Activated CD4-positive, alpha-beta T cell treated with anti-CD3 and anti-CD28 coated beads, Interleukin-2, amount 10 ng/mL, durations not matched to agents 24 days and 14 days (primary cell): ENCODE data around the gene CAMK1D. TPM values are rescaled to one million over a fixed set of nuclear protein-coding genes. Genes with fewer than 3 reads are reported as not detected.

ENCODE experiments used
- DNase-seq: peaks from one replicate; pipeline ENCODE4 v3.0.0; 2022
- H3K27ac Mint-ChIP-seq: one replicate; pipeline ENCODE4 v1.8.0; 2022; ENCODE audit warnings: mild to moderate bottlenecking, mixed read lengths
- H3K27me3 Mint-ChIP-seq: one replicate; pipeline ENCODE4 v1.8.0; 2022; ENCODE audit warnings: mixed read lengths
- H3K36me3 Mint-ChIP-seq: one replicate; pipeline ENCODE4 v1.8.0; 2022; ENCODE audit warnings: low read depth, mild to moderate bottlenecking, mixed read lengths
- H3K4me1 Mint-ChIP-seq: one replicate; pipeline ENCODE4 v1.8.0; 2021; ENCODE audit warnings: mixed read lengths
- H3K4me3 Mint-ChIP-seq: one replicate; pipeline ENCODE4 v1.8.0; 2022; ENCODE audit warnings: mild to moderate bottlenecking, moderate library complexity, mixed read lengths
- H3K9me3 Mint-ChIP-seq: one replicate; pipeline ENCODE4 v1.8.0; 2021; ENCODE audit warnings: mixed read lengths
- intact Hi-C: fragments of 100-400 bp; cut with micrococcal nuclease; formaldehyde crosslinking; loops from one replicate; pipeline ENCODE4 v1.15.1; 2023
- total RNA-seq: library from RNA; stranded (reverse); gene quantifications from 2 replicates; pipeline ENCODE4 v1.2.3, GENCODE V29; 2022

Gene CAMK1D
- total RNA-seq, 1 donor from 2014 or later: 5.6 TPM

DNA sequence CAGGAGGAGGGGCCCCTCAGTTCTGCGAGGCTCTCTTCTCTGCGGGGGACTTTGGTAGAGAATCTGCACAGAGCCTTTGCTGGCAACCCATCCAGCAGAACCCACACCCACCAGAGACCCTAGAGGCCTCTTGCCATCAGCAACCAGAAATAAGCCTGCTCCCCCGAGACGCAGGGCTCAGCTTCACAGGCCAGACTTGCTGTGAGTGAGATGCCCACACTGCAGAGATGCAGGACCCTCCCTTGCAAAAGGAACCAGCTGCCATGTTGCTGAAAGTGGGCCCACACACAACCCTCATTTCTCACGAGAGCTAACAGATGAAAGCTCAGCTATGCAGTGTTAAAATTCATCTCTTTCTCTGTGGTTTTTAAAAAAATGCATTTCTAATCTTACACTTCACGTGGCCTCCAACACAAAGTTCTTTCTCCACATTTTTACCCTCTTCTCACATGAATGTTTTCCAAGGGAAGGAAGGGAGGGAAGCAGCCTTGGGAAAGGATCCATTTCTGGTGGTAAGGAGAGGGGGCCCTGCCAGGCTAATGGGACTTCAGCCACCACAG, 480.6 kb downstream of the CAMK1D start:
- intact Hi-C loops: no loop called here
- DNase-seq: no peak
- Mint-ChIP-seq H3K27ac (no peak overlapping the region), H3K9me3 (no peaks in the 10 kb centered on the region), H3K36me3 (no peaks in the 10 kb centered on the region), H3K4me1 (no peaks in the 10 kb centered on the region), H3K27me3 (no peaks in the 10 kb centered on the region), H3K4me3 (no peak overlapping the region)

DNA sequence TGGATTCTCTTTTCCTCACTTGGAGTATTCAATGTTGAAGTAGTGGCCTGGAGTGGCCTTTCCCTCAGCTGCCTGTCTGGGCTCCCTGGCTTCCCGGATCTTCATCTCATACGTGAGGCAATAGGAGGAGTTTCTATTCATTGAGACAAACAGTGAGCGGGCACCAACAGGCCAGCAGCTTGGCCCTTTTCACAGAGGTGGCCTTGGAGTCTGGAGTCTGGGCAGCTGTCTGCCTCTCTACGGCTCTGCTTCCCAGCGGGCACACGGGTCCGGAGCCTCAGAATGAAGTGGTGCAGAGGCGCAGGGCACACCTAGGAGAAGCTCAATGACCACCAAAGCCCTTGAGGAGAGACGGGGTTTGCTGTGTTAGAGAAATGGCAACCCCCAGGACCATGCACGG, 482.7 kb downstream of the CAMK1D start:
- H3K27ac Mint-ChIP-seq: no peak overlapping the region
- no peak for DNase-seq
- no peaks in the 10 kb centered on the region for H3K27me3 Mint-ChIP-seq
- intact Hi-C loops: no loop called here
- no peak overlapping the region for H3K4me3 Mint-ChIP-seq
- no peaks in the 10 kb centered on the region for H3K36me3 Mint-ChIP-seq
- H3K9me3 Mint-ChIP-seq: no peaks in the 10 kb centered on the region
- no peaks in the 10 kb centered on the region for H3K4me1 Mint-ChIP-seq

DNA sequence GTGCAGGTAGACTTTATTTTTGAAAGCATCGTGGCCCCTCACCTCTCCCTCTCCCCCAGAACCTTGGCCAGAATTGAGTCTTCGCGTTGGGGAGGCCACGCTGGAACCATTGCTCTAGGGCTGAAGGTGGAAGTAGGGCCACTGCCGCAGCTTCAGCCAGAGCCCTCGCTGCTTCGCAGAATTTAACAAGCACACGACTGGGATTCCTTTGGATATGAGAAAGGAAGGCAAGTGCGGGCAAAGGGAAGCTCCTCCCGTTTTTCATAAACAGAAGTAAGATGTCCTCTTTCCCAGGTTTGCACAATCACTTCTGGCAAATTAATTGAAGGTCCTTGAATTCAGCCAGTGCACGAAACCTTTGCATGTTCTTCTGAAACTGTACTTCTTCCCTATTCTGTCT, 484.1 kb downstream of the CAMK1D start:
- Mint-ChIP-seq H3K4me3 (no peak overlapping the region), H3K36me3 (no peaks in the 10 kb centered on the region), H3K4me1 (no peaks in the 10 kb centered on the region), H3K27ac (no peak overlapping the region), H3K9me3 (no peaks in the 10 kb centered on the region), H3K27me3 (no peaks in the 10 kb centered on the region)
- intact Hi-C loops: no loop called here
- no peak for DNase-seq

DNA sequence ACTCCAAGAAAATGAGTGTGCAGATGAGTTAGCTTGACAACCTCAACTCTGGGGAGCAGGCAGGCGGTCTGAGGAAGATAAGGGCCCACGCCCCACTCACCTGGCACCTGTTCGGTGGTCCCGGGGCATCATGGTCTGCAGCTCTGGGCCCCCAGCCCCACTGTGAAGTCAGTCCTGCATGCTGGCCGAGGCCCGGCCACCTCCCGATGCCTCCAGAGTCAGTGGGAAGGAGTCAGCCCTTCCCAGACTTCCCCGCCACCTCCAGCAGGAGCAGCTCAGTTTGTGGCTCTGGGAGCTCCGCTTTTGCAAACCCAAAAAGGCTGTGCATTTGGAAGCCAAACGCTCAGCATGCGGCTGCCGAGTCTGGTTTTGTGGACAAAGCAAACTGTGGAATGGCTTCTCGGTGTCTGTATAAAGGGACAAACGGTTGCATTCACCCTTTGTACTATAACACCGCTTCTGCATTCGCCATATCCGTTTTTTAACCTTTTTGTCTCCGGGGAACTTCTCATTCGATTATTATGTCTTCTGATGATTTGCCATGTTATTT, 484.8 kb downstream of the CAMK1D start:
- intact Hi-C loops: no loop called here
- Mint-ChIP-seq H3K36me3 (no peaks in the 10 kb centered on the region), H3K9me3 (no peaks in the 10 kb centered on the region), H3K4me1 (no peaks in the 10 kb centered on the region), H3K27me3 (no peaks in the 10 kb centered on the region), H3K27ac (no peak overlapping the region), H3K4me3 (no peak overlapping the region)
- no peak for DNase-seq

DNA sequence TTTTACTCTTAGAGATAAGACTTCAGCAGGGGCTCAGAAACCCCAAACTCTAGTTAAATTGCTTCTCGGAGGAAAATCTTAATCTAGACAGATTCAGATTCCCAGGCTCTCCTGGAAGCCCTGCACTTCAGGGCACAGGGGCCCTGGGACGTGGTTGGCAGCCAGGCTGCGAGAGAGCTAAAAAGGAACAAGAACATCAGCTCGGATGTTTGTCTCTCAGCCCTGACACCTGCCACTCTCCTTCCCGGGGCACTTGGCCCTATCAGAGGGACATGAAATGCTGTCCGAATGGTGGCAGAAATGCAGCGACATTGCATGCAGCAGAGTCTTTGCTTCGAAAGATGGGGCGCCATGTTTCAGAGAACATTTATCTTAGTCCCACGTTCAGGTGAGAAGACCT, 485.4 kb downstream of the CAMK1D start:
- H3K27me3 Mint-ChIP-seq: no peaks in the 10 kb centered on the region
- H3K27ac Mint-ChIP-seq: no peak overlapping the region
- H3K9me3 Mint-ChIP-seq: no peaks in the 10 kb centered on the region
- H3K4me1 Mint-ChIP-seq: no peaks in the 10 kb centered on the region
- no peak overlapping the region for H3K4me3 Mint-ChIP-seq
- no peak for DNase-seq
- H3K36me3 Mint-ChIP-seq: no peaks in the 10 kb centered on the region
- intact Hi-C loops: no loop called here

DNA sequence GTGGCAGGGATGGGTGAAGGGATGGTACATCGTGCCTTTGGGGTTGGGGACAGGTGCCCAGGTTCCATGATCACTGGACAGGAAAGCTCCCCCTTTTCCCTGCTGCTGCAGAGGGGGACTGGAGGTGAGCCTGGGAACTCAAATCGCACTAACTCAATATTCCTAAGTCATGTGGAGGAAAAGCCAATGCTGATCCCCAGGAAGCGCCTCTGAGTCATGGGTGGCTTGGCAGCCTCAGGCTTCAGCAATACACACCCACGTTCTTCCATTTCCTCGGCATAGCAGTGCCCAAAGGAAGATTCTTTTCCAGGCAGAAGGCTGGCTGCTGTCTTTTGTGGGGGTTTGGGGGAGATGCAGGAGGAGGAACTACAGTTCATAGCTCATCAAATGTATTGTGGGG, 486.4 kb downstream of the CAMK1D start:
- no peak overlapping the region for H3K27ac Mint-ChIP-seq
- DNase-seq: no peak
- intact Hi-C loops: no loop called here
- no peaks in the 10 kb centered on the region for H3K36me3 Mint-ChIP-seq
- no peaks in the 10 kb centered on the region for H3K27me3 Mint-ChIP-seq
- H3K9me3 Mint-ChIP-seq: no peaks in the 10 kb centered on the region
- H3K4me1 Mint-ChIP-seq: no peaks in the 10 kb centered on the region
- H3K4me3 Mint-ChIP-seq: no peak overlapping the region

DNA sequence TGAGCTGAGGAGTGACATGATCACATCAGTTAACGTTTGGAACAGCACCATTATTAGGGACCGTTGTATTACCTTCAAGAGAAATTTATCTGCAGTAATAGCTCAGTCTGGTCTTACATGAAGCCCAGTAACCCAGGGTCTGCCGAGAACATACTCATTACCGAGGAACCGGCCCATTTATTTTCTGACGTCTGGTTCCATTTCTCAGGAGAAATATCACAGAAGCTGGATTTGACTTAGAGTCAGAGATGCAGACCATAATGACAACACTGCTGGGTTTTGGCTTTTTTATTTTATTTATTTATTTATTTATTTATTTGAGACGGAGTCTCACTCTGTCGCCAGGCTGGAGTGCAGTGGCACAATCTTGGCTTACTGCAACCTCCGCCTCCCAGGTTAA, 489.0 kb downstream of the CAMK1D start:
- H3K4me3 Mint-ChIP-seq: no peak overlapping the region
- no peaks in the 10 kb centered on the region for H3K9me3 Mint-ChIP-seq
- no peak for DNase-seq
- no peaks in the 10 kb centered on the region for H3K4me1 Mint-ChIP-seq
- H3K36me3 Mint-ChIP-seq: no peaks in the 10 kb centered on the region
- intact Hi-C loops: no loop called here
- H3K27me3 Mint-ChIP-seq: no peaks in the 10 kb centered on the region
- H3K27ac Mint-ChIP-seq: no peak overlapping the region

DNA sequence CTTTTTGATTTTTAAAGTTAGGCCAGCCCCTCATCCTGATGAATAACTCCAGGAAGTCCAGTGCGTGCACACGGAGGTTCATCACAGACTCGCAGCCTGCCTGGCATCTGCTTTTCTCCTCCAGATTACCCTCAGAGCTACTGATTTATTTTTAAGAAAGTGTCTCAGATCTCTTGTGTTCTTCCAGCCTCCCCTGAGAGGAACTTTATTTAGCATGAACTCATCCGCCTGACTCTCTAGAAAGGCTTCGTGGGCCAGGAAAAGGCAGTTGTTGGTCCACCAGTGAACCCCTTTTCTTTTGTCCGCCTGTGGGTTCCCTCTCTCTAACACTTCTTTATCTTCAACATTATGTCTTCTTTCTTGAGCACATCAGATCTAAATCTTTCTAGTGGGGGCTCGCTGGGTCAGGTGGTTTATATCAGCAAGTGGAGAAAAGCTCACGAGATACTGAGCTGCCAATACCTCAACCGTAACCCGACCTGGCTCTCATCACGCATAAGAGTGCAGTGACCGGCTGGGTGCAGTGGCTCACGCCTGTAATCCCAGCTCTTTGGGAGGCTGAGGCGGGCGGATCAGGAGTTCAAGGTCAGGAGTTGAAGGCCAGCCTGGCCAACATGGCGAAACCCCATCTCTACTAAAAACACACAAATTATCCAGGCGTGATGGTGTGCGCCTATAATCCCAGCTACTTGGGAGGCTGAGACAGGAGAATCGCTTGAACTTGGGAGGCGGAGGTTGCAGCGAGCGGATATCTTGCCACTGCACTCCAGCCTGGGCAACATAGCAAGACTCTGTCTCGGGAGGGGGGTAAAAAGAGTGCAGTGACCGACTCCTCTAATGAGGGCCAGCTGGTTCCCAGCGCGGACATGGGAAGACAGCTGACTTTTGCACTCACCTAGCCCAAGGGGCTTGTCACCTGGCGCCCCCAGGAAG, 489.9 kb downstream of the CAMK1D start:
- Mint-ChIP-seq H3K4me3 (no peak overlapping the region), H3K4me1 (no peaks in the 10 kb centered on the region), H3K36me3 (no peaks in the 10 kb centered on the region), H3K9me3 (no peaks in the 10 kb centered on the region), H3K27ac (no peak overlapping the region), H3K27me3 (no peaks in the 10 kb centered on the region)
- DNase-seq: no peak
- intact Hi-C loops: no loop called here

DNA sequence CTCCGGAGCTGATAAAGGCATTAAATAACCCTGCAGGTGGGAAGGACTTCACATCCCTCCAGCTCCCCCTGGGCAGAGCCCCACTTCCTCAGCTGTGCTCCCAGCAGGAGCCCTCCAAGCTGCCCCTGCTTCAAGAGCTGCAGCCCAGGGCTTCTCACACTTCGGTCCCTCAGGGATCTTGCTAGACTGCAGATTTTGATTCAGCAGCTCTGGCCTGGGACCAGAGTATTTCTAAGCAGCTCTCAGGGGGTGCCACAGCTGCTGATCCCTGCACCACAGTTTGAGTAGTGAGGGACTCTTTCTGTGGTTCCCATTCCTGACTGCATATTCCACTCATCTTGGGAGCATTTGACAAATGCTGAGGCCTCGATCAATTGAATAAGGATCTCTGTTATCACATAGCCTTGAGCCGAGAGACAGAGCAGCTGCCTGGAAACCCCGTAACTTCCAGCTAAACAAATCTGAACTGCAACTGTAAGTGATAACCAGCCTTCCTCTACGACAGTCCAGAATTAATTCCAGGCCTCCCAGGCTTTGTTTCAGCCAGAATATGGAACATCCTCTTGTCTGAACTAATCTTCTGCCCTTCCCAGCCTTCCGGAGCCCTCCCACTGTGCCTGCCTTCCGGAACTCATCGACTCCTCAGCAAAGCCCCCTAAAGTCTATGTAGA, 490.7 kb downstream of the CAMK1D start:
- Mint-ChIP-seq H3K36me3 (no peaks in the 10 kb centered on the region), H3K27ac (no peak overlapping the region), H3K27me3 (no peaks in the 10 kb centered on the region), H3K4me3 (no peak overlapping the region), H3K9me3 (no peaks in the 10 kb centered on the region), H3K4me1 (no peaks in the 10 kb centered on the region)
- no peak for DNase-seq
- intact Hi-C loops: no loop called here

DNA sequence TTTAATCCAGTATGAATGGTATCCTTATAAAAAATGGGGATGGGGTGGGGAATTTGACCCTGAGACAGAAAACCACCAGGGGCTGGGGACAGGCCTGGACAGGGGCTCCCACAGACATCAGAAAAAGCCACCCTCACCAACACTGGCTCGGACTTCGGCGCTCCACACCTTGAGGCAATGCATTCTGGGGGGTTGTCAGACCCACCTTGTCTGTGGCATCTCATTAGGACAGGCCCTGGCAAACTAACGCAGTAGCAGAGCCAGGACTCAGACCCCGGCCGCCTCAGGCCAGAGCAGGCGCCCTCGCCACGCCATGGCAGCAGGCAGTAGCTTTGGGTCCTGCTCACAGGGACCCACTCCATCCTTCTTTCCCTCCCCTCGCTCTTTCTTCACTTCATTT, 492.1 kb downstream of the CAMK1D start:
- H3K36me3 Mint-ChIP-seq: no peaks in the 10 kb centered on the region
- H3K27ac Mint-ChIP-seq: no peak overlapping the region
- no peak overlapping the region for H3K4me3 Mint-ChIP-seq
- no peaks in the 10 kb centered on the region for H3K4me1 Mint-ChIP-seq
- H3K27me3 Mint-ChIP-seq: peaks cover 3% of the 10 kb centered on the region
- intact Hi-C loops: no loop called here
- DNase-seq: no peak
- no peaks in the 10 kb centered on the region for H3K9me3 Mint-ChIP-seq

DNA sequence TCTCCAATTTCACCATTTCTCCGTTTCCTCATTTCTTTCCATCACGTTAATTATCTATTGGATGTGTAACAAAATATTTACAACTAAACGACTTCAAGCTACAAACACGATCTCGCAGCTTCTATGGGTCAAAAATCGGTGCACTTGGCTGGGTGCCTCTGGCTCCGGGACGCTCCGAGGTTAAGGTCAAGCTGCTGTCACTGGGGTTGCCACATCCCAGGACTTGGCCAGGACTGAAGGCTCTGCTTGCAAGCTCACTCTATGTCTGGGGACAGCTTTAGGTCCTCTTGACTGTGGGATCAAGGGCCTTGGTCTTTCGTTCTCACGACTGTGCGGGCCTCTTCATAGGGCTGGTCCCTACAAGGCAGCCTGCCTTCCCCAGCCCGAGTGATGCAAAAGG, 492.5 kb downstream of the CAMK1D start:
- Mint-ChIP-seq H3K9me3 (no peaks in the 10 kb centered on the region), H3K27me3 (peaks cover 4% of the 10 kb centered on the region), H3K36me3 (no peaks in the 10 kb centered on the region), H3K4me3 (no peak overlapping the region), H3K27ac (no peak overlapping the region), H3K4me1 (no peaks in the 10 kb centered on the region)
- intact Hi-C loops: no loop called here
- no peak for DNase-seq

DNA sequence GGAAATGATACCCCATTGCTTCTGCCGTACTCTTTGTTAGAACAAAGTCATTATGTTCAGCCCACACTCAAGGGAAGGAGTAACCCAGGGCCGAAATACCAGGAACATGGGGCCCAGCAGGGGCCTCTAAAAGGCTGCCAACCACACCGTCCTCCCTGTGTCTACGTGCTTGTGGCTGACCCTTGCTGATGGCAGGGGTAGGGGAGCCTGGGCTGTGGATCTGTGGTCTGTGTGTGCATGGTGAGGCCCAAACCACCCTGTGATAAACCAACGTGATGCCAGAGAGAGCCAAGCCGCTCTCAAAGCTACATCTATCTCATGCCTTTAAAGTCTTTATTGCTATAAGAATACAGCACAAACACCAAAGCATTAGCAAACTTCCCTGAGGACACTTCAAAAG, 493.0 kb downstream of the CAMK1D start:
- no peak for DNase-seq
- no peak overlapping the region for H3K27ac Mint-ChIP-seq
- no peaks in the 10 kb centered on the region for H3K9me3 Mint-ChIP-seq

DNA sequence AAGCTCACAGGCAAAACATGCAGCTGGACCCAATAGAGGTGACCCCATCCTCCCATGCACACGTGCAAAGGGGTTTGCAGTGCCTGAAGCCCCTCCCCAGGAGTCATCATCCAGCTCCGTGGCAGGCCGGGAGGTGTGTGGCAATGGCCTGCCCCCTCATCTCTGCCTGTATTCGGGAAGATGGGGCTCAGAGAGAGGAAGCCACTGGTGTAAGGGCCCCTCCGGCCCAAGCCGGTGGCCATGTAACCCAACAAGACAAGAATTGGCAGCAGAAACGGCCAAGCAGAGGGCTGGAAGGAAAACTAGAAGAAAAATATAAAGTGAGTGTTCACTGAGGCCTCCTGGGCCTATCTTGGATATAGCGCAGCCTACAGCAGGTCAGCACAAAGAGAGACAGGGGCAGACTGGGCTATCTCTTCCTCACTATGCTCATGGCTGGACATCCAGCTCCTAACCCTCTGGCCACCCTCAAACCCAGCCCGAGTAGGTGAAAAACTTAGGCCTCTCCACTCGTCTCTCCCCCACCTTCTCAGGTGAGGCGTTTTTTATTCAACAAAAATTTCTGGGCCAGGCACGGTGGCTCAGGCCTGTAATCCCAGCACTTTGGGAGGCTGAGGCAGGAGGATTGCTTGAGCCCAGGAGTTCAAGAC, 494.1 kb downstream of the CAMK1D start:
- no peak overlapping the region for H3K27ac Mint-ChIP-seq
- H3K4me3 Mint-ChIP-seq: no peak overlapping the region
- H3K9me3 Mint-ChIP-seq: no peaks in the 10 kb centered on the region
- no peaks in the 10 kb centered on the region for H3K4me1 Mint-ChIP-seq
- H3K36me3 Mint-ChIP-seq: no peaks in the 10 kb centered on the region
- DNase-seq: no peak
- intact Hi-C loops: no loop called here
- H3K27me3 Mint-ChIP-seq: peaks cover 7% of the 10 kb centered on the region

More for the DNA sequence above, 493.0 kb downstream of the CAMK1D start:
- no peaks in the 10 kb centered on the region for H3K4me1 Mint-ChIP-seq
- intact Hi-C loops: no loop called here
- H3K36me3 Mint-ChIP-seq: no peaks in the 10 kb centered on the region
- H3K4me3 Mint-ChIP-seq: no peak overlapping the region
- peaks cover 7% of the 10 kb centered on the region for H3K27me3 Mint-ChIP-seq
